Gastroesophageal sphincter (tissue), 4 donors: ENCODE results near the gene ITGAX. TPM values are rescaled to one million over a fixed set of nuclear protein-coding genes. Genes with fewer than 3 reads are reported as not detected.

Source experiments
- ATAC-seq: fragments of 150-250 bp; one replicate; pipeline ENCODE4 v1.9.1; 2016; ENCODE audit warnings: mild to moderate bottlenecking, moderate library complexity
- H3K27ac ChIP-seq, 4 donors: fragments of 200-600 bp; sonication (generic) in 3 of 4; 1 replicate in 3 of 4; 2 replicates in 1 of 4; pipeline ENCODE4 v1.5.1; 2016 to 2019
- H3K27me3 ChIP-seq: fragments of 200-600 bp; sonication (generic); one replicate; pipeline ENCODE4 v1.5.1; 2019
- H3K36me3 ChIP-seq, 2 donors: fragments of 200-600 bp; sonication (generic); one replicate each; pipeline ENCODE4 v1.5.1; 2019; ENCODE audit warnings: control low read depth in 1 of 2
- H3K4me1 ChIP-seq, 3 donors: fragments of 200-600 bp; sonication (generic); 1 replicate in 2 of 3; 2 replicates in 1 of 3; pipeline ENCODE4 v1.5.1; 2016 to 2019; ENCODE audit warnings: control low read depth in 2 of 3
- H3K4me3 ChIP-seq, 2 donors: fragments of 200-600 bp; sonication (generic); one replicate each; pipeline ENCODE4 v1.5.1; 2019; ENCODE audit warnings: mild to moderate bottlenecking in 1 of 2, moderate library complexity in 1 of 2
- H3K9me3 ChIP-seq, 3 donors: fragments of 200-600 bp; sonication (generic); one replicate each; pipeline ENCODE4 v1.5.1; 2017 to 2019; ENCODE audit warnings: control low read depth in 2 of 3
- CTCF ChIP-seq, 4 experiments: fragments of 200-600 bp in 2 of 4; fragments of 450-650 bp in 2 of 4; sonication (generic) in 1 of 4; IDR thresholded peaks; one replicate each; pipeline ENCODE4 v1.5.1; 2017 to 2019; ENCODE audit warnings: antibody characterized with exemption in 4 of 4, mild to moderate bottlenecking in 2 of 4, moderate library complexity in 2 of 4
- EP300 ChIP-seq: sonication (generic); formaldehyde crosslinking; IDR thresholded peaks from one replicate; pipeline ENCODE4 v1.6.1; 2017; ENCODE audit warnings: antibody characterized with exemption, mild to moderate bottlenecking
- POLR2A ChIP-seq, 2 donors: fragments of 450-650 bp; IDR thresholded peaks; one replicate each; pipeline ENCODE4 v1.6.1; 2017; ENCODE audit warnings: antibody characterized with exemption in 2 of 2, mild to moderate bottlenecking in 2 of 2, moderate library complexity in 1 of 2
- POLR2AphosphoS5 ChIP-seq: sonication (generic); formaldehyde crosslinking; IDR thresholded peaks from one replicate; pipeline ENCODE4 v1.6.1; 2017; ENCODE audit warnings: antibody characterized with exemption
- WGBS, 2 donors: methylation state at CpG; one replicate each; pipeline ENCODE4 v1.1.5; 2018; ENCODE audit warnings: low coverage in 1 of 2; 5-methylcytosine and 5-hydroxymethylcytosine counted together
- total RNA-seq, 4 donors: library from RNA; depleted of rRNA; stranded (reverse); fragments of >200 nt; gene quantifications; one replicate each; pipeline ENCODE4 v1.1.0, GENCODE V29; 2016

Gene ITGAX
- total RNA-seq, 4 donors from 2014 or later: 1.2 to 7.5 (median 2.4) TPM

GRCh38 chr16:31395647-31396046 lies 40.7 kb downstream of the ITGAX start:
- WGBS, 2 donors: 63% methylated on average over 5 of the region's 6 CpGs; no CpG with 5 or more reads in 1 of the 2 donors
- Histone ChIP-seq H3K4me3 (no peak overlapping the region), H3K4me1 (no peaks in the 10 kb centered on the region), H3K27me3 (peaks cover 34% of the 10 kb centered on the region), H3K27ac (no peak overlapping the region), H3K9me3 (peaks cover 0 to 16% (median 0%) of the 10 kb centered on the region in 3 donors), H3K36me3 (no peaks in the 10 kb centered on the region)
- no peak for ATAC-seq
- TF ChIP-seq EP300 (no peak), POLR2AphosphoS5 (no peak), POLR2A (IDR thresholded peaks at IDR 0.05) (no peak), CTCF (IDR thresholded peaks at IDR 0.05) (no peak)

- peaks cover 34% of the 10 kb centered on the region for H3K27me3 ChIP-seq
- H3K27ac ChIP-seq: no peak overlapping the region
- peaks cover 0 to 16% (median 0%) of the 10 kb centered on the region in 3 donors for H3K9me3 ChIP-seq
- TF ChIP-seq POLR2A (IDR thresholded peaks at IDR 0.05) (no peak), CTCF (IDR thresholded peaks at IDR 0.05) (no peak), POLR2AphosphoS5 (no peak), EP300 (no peak)
- H3K4me3 ChIP-seq: no peak overlapping the region
- no peaks in the 10 kb centered on the region for H3K4me1 ChIP-seq
- ATAC-seq: no peak
- WGBS, 2 donors: 50 to 51% methylated on average over 1 to 2 of the region's 18 CpGs
- H3K36me3 ChIP-seq: no peaks in the 10 kb centered on the region
These were observed 42.2 kb downstream of the ITGAX start for GRCh38 chr16:31397096-31397660.

GRCh38 chr16:31397701-31398100 lies 42.7 kb downstream of the ITGAX start:
- no peaks in the 10 kb centered on the region for H3K4me1 ChIP-seq
- no peak for ATAC-seq
- H3K27me3 ChIP-seq: peaks cover 33% of the 10 kb centered on the region
- no peaks in the 10 kb centered on the region for H3K36me3 ChIP-seq
- WGBS, 2 donors: no CpG with 5 or more reads among the region's 9 CpGs
- H3K9me3 ChIP-seq: peaks cover 0 to 16% (median 0%) of the 10 kb centered on the region in 3 donors
- H3K4me3 ChIP-seq: no peak overlapping the region
- H3K27ac ChIP-seq: no peak overlapping the region
- TF ChIP-seq CTCF (IDR thresholded peaks at IDR 0.05): no peak
- TF ChIP-seq POLR2A (IDR thresholded peaks at IDR 0.05): no peak
- TF ChIP-seq EP300: no peak
- TF ChIP-seq POLR2AphosphoS5: no peak

GRCh38 chr16:31400191-31400590 lies 45.2 kb downstream of the ITGAX start:
- H3K4me3 ChIP-seq: no peak overlapping the region
- ATAC-seq: no peak
- H3K27ac ChIP-seq: no peak overlapping the region
- H3K27me3 ChIP-seq: peaks cover 11% of the 10 kb centered on the region
- no peaks in the 10 kb centered on the region for H3K36me3 ChIP-seq
- H3K9me3 ChIP-seq: peaks cover 0 to 16% (median 0%) of the 10 kb centered on the region in 3 donors
- no peaks in the 10 kb centered on the region for H3K4me1 ChIP-seq
- WGBS, 2 donors: 89% methylated on average over 1 of the region's 2 CpGs; no CpG with 5 or more reads in 1 of the 2 donors
- TF ChIP-seq CTCF (IDR thresholded peaks at IDR 0.05) (no peak), EP300 (no peak), POLR2AphosphoS5 (no peak), POLR2A (IDR thresholded peaks at IDR 0.05) (no peak)

- H3K9me3 ChIP-seq: peaks cover 0 to 16% (median 0%) of the 10 kb centered on the region in 3 donors
These were observed 46.5 kb downstream of the ITGAX start for GRCh38 chr16:31401436-31401835.

More at GRCh38 chr16:31401436-31401835, 46.5 kb downstream of the ITGAX start:
- Histone ChIP-seq H3K27ac (no peak overlapping the region), H3K27me3 (peaks cover 10% of the 10 kb centered on the region), H3K4me1 (no peaks in the 10 kb centered on the region), H3K36me3 (no peaks in the 10 kb centered on the region), H3K4me3 (no peak overlapping the region)
- ATAC-seq: no peak
- WGBS, 2 donors: 100% methylated on average over 3 of the region's 11 CpGs; no CpG with 5 or more reads in 1 of the 2 donors
- TF ChIP-seq CTCF (IDR thresholded peaks at IDR 0.05) (no peak), POLR2A (IDR thresholded peaks at IDR 0.05) (no peak), EP300 (no peak), POLR2AphosphoS5 (no peak)
